ENCODE measurements around the gene VPS35L. TPM values are rescaled to one million over a fixed set of nuclear protein-coding genes. Genes with fewer than 3 reads are reported as not detected.
A peak's percentile ranks its signal among the peaks of the same experiment; 100 is the strongest.

The VPS35L gene
- total and polyA plus RNA-seq, 2 of the 13 experiments (the other 11 are each of a cell fraction or from before 2014, with no cell fraction given) = 1.4 to 1.6 TPM

- TF ChIP-seq, protein P1, sequence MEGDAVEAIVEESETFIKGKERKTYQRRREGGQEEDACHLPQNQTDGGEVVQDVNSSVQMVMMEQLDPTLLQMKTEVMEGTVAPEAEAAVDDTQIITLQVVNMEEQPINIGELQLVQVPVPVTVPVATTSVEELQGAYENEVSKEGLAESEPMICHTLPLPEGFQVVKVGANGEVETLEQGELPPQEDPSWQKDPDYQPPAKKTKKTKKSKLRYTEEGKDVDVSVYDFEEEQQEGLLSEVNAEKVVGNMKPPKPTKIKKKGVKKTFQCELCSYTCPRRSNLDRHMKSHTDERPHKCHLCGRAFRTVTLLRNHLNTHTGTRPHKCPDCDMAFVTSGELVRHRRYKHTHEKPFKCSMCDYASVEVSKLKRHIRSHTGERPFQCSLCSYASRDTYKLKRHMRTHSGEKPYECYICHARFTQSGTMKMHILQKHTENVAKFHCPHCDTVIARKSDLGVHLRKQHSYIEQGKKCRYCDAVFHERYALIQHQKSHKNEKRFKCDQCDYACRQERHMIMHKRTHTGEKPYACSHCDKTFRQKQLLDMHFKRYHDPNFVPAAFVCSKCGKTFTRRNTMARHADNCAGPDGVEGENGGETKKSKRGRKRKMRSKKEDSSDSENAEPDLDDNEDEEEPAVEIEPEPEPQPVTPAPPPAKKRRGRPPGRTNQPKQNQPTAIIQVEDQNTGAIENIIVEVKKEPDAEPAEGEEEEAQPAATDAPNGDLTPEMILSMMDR (CRISPR knock-in tag; IDR thresholded peaks at IDR 0.05) = no peak
- TF ChIP-seq ZNF335 (CRISPR knock-in tag; IDR thresholded peaks at IDR 0.05) (peak; percentile 87; the same call in 1 of the 2 replicates), SNAPC2 (CRISPR knock-in tag; IDR thresholded peaks at IDR 0.05) (peak; percentile 81; the same call in 1 of the 2 replicates), SP2 (CRISPR knock-in tag; IDR thresholded peaks at IDR 0.05) (no peak), ZNF234 (CRISPR knock-in tag; conservative IDR thresholded peaks at IDR 0.05) (no peak), ZNF816 (CRISPR knock-in tag; IDR thresholded peaks at IDR 0.05; ENCODE audit: borderline replicate concordance) (peak; percentile 84; the same call in 1 of the 2 replicates), NKX3-1 (CRISPR knock-in tag; IDR thresholded peaks at IDR 0.05) (0 out of 2 replicates have a peak, but pooled peaks have one; percentile 2), ZNF280B (CRISPR knock-in tag; IDR thresholded peaks at IDR 0.05; ENCODE audit: borderline replicate concordance) (no peak), FIP1L1 (IDR thresholded peaks at IDR 0.05; ENCODE audit: borderline replicate concordance, insufficient read depth, low read depth, low read length) (no peak), ZNF576 (CRISPR knock-in tag; IDR thresholded peaks at IDR 0.05) (no peak), AHDC1 (CRISPR knock-in tag; IDR thresholded peaks at IDR 0.05; ENCODE audit: borderline replicate concordance) (peak; percentile 99), FOXO1 (CRISPR knock-in tag; IDR thresholded peaks at IDR 0.05) (peak; percentile 92), POGZ (CRISPR knock-in tag; IDR thresholded peaks at IDR 0.05) (peak; percentile 39; the same call in 1 of the 2 replicates), ZNF34 (CRISPR knock-in tag; IDR thresholded peaks at IDR 0.05; ENCODE audit: borderline replicate concordance) (0 out of 2 replicates have a peak, but pooled peaks have one; percentile 62), PHF20 (CRISPR knock-in tag; IDR thresholded peaks at IDR 0.05) (no peak)
- TF ChIP-seq, protein P2, sequence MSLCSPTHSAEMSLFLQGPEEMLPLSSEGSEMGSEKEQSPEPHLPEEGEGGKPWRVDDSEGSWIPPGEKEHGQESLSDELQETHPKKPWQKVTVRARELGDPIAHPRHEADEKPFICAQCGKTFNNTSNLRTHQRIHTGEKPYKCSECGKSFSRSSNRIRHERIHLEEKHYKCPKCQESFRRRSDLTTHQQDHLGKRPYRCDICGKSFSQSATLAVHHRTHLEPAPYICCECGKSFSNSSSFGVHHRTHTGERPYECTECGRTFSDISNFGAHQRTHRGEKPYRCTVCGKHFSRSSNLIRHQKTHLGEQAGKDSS (CRISPR knock-in tag; IDR thresholded peaks at IDR 0.05; ENCODE audit: borderline replicate concordance, low read depth) = no peak
Observed at GRCh38 chr16:19542138-19542821, 13.2 kb upstream of the VPS35L start (continued).

All from HepG2 (cell line).